ENCODE measurements around the gene DLGAP1.

DNA sequence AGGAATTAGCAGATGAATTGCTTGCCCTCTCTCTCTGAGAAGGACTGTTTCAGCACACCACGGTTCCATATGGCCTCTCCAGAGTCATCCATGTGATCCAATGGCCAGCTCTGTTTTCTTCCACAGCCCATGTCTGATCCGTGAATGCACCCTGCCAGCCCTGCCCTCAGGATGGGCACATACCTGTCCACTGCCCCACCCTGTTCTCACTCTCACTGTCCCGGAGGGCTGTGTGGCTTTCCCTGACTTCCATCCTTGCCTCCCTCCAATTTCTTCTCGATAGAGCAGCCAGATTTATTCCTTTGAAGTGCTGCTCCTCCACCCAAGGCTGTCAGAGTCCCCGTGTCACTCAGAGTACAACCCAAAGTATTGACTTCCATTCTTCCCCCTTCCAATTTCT lies 662.0 kb downstream of the DLGAP1 start:
- TF ChIP-seq, protein P1, sequence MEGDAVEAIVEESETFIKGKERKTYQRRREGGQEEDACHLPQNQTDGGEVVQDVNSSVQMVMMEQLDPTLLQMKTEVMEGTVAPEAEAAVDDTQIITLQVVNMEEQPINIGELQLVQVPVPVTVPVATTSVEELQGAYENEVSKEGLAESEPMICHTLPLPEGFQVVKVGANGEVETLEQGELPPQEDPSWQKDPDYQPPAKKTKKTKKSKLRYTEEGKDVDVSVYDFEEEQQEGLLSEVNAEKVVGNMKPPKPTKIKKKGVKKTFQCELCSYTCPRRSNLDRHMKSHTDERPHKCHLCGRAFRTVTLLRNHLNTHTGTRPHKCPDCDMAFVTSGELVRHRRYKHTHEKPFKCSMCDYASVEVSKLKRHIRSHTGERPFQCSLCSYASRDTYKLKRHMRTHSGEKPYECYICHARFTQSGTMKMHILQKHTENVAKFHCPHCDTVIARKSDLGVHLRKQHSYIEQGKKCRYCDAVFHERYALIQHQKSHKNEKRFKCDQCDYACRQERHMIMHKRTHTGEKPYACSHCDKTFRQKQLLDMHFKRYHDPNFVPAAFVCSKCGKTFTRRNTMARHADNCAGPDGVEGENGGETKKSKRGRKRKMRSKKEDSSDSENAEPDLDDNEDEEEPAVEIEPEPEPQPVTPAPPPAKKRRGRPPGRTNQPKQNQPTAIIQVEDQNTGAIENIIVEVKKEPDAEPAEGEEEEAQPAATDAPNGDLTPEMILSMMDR (IDR thresholded peaks at IDR 0.05), result no peak
- no peak for TF ChIP-seq POLR2A (IDR thresholded peaks at IDR 0.05)
